ENCODE results near the gene CACNA1C. TPM values are rescaled to one million over a fixed set of nuclear protein-coding genes. Genes with fewer than 3 reads are reported as not detected.

Gene CACNA1C
- total RNA-seq, 4 donors from 2014 or later: 1.5 to 13.5 (median 2.1) TPM

DNA sequence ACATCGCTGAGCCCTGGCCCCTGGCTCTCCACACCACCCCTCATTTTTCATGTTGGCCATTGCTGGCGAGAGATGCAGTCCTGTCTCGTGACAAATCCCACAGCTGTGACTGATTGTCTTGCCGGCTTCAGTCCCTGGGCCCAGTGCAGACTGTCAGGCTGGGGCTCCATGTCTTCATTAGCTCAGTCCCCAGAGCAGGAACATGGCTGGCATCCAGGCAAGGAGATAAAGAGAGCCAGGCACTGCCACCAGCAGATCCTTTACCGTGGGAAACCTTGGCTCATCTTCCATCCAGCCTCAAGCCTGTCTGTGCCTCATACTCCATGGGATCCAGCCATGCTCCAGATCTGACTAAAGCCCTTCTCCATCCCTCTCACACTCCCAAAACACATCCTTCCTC is 457.3 kb downstream of the CACNA1C start:
- Histone ChIP-seq H3K27ac (no peak overlapping the region), H3K9me3 (no peaks in the 10 kb centered on the region), H3K36me3 (no peaks in the 10 kb centered on the region), H3K27me3 (no peaks in the 10 kb centered on the region), H3K4me3 (no peak overlapping the region), H3K4me1 (no peaks in the 10 kb centered on the region)
- no peak for DNase-seq
- TF ChIP-seq, protein P1, sequence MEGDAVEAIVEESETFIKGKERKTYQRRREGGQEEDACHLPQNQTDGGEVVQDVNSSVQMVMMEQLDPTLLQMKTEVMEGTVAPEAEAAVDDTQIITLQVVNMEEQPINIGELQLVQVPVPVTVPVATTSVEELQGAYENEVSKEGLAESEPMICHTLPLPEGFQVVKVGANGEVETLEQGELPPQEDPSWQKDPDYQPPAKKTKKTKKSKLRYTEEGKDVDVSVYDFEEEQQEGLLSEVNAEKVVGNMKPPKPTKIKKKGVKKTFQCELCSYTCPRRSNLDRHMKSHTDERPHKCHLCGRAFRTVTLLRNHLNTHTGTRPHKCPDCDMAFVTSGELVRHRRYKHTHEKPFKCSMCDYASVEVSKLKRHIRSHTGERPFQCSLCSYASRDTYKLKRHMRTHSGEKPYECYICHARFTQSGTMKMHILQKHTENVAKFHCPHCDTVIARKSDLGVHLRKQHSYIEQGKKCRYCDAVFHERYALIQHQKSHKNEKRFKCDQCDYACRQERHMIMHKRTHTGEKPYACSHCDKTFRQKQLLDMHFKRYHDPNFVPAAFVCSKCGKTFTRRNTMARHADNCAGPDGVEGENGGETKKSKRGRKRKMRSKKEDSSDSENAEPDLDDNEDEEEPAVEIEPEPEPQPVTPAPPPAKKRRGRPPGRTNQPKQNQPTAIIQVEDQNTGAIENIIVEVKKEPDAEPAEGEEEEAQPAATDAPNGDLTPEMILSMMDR (IDR thresholded peaks at IDR 0.05): no peak
- TF ChIP-seq POLR2A (IDR thresholded peaks at IDR 0.05): no peak
- 67 to 69% methylated on average over 1 to 5 of the region's 5 CpGs for WGBS, 2 donors
- intact Hi-C loops (cut with DNase I): no loop called here

GRCh38 chr12:2513141-2514037 is 460.6 kb downstream of the CACNA1C start:
- no peak for DNase-seq
- no peaks in the 10 kb centered on the region for H3K36me3 ChIP-seq
- no peak overlapping the region for H3K27ac ChIP-seq
- no peak for TF ChIP-seq POLR2A (IDR thresholded peaks at IDR 0.05)
- TF ChIP-seq, protein P1 (IDR thresholded peaks at IDR 0.05): no peak
- 69 to 77% methylated on average over 11 of the region's 11 CpGs for WGBS, 2 donors
- intact Hi-C loops (cut with DNase I): no loop called here
- no peaks in the 10 kb centered on the region for H3K4me1 ChIP-seq
- H3K9me3 ChIP-seq: no peaks in the 10 kb centered on the region
- no peaks in the 10 kb centered on the region for H3K27me3 ChIP-seq
- no peak overlapping the region for H3K4me3 ChIP-seq

DNA sequence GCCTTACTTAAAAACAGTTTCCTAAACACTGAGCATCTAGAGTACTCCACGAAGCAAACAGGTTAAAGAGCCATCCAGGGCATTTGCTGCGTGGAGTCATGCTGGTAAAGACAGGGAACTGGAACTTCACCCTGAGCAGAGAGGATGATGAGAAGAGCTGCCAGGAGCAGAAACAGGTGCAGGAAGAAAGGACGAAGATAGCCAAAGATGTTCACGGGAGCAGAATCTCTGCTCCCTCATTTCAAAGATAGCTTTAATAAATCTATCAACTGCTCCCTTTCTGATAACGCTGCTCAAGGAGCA is 461.2 kb downstream of the CACNA1C start:
- H3K9me3 ChIP-seq: no peaks in the 10 kb centered on the region
- DNase-seq: no peak
- no peak overlapping the region for H3K27ac ChIP-seq
- 74 to 79% methylated on average over 5 of the region's 5 CpGs for WGBS, 2 donors
- H3K36me3 ChIP-seq: no peaks in the 10 kb centered on the region
- intact Hi-C loops (cut with DNase I): no loop called here
- H3K4me3 ChIP-seq: no peak overlapping the region
- TF ChIP-seq, protein P1 (IDR thresholded peaks at IDR 0.05): no peak
- no peak for TF ChIP-seq POLR2A (IDR thresholded peaks at IDR 0.05)
- H3K27me3 ChIP-seq: no peaks in the 10 kb centered on the region
- H3K4me1 ChIP-seq: no peaks in the 10 kb centered on the region

DNA sequence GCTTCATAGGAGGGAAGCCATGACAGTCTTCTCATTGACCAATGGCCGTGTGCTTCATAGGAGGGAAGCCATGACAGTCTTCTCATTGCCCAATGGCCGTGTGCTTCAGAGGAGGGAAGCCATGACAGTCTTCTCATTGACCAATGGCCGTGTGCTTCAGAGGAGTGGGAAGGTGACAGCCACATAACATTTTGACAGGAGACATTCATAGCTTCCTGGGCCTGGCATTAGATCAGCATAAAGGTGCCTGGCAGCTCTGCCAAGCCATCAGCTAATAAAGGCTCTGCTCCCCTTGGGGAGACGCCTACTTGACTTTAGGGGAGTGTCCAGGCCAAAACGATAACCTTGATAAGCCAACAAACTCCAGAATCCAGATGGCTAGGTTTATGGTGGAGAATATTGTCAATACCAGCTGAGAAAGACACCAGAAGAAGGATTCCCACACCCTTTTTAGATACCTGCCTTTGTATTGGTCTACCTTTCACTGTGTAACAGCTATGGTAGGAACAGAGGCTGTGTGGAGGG is 468.0 kb downstream of the CACNA1C start:
- 59 to 75% methylated on average over 3 to 4 of the region's 5 CpGs for WGBS, 2 donors
- Histone ChIP-seq H3K4me3 (no peak overlapping the region), H3K4me1 (no peaks in the 10 kb centered on the region), H3K9me3 (no peaks in the 10 kb centered on the region), H3K27me3 (no peaks in the 10 kb centered on the region), H3K36me3 (no peaks in the 10 kb centered on the region), H3K27ac (no peak overlapping the region)
- DNase-seq: no peak
- intact Hi-C loops (cut with DNase I): no loop called here
- no peak for TF ChIP-seq POLR2A (IDR thresholded peaks at IDR 0.05)
- TF ChIP-seq, protein P1 (IDR thresholded peaks at IDR 0.05): no peak

- DNase-seq: no peak
- Histone ChIP-seq H3K9me3 (no peaks in the 10 kb centered on the region), H3K4me3 (no peak overlapping the region), H3K27ac (no peak overlapping the region), H3K27me3 (no peaks in the 10 kb centered on the region), H3K36me3 (no peaks in the 10 kb centered on the region), H3K4me1 (no peaks in the 10 kb centered on the region)
- TF ChIP-seq, protein P1 (IDR thresholded peaks at IDR 0.05): no peak
- no peak for TF ChIP-seq POLR2A (IDR thresholded peaks at IDR 0.05)
- WGBS, 2 donors: 83 to 91% methylated on average over 3 to 7 of the region's 9 CpGs
- intact Hi-C loops (cut with DNase I): no loop called here
Measured at GRCh38 chr12:2523317-2523716, 470.5 kb downstream of the CACNA1C start.

Measured in esophagus squamous epithelium (tissue), 5 donors.